ENCODE data around the gene AMH.
A peak's percentile ranks its signal among the peaks of the same experiment; 100 is the strongest.

GRCh38 chr19:2230807-2231533, 18.2 kb upstream of the AMH start:
- TF ChIP-seq EZH2 (IDR thresholded peaks at IDR 0.05), result no peak
- no peak for TF ChIP-seq SIN3A (IDR thresholded peaks at IDR 0.05; ENCODE audit: low read depth)
- TF ChIP-seq CTCF (IDR thresholded peaks at IDR 0.05 in 2 of 3, conservative IDR thresholded peaks at IDR 0.05 in 1 of 3; ENCODE audit: borderline replicate concordance in 1 of 3, insufficient read depth in 1 of 3, low read depth in 2 of 3, low read length in 2 of 3), result no peak
- no peak for TF ChIP-seq RAD21 (IDR thresholded peaks at IDR 0.05; ENCODE audit: low read depth)
- no peak for TF ChIP-seq YY1 (IDR thresholded peaks at IDR 0.05; ENCODE audit: extremely low read depth, insufficient replicate concordance, low read depth, low read length)
- TF ChIP-seq POLR2A (IDR thresholded peaks at IDR 0.05; ENCODE audit: borderline replicate concordance, extremely low read depth, insufficient read depth, insufficient read length), result peak; percentile 18
- TF ChIP-seq EZH2phosphoT487 (IDR thresholded peaks at IDR 0.05; ENCODE audit: borderline replicate concordance), result no peak
- no peak for TF ChIP-seq MAX (IDR thresholded peaks at IDR 0.05)
- no peak; the same call in 1 of the 2 replicates for TF ChIP-seq POLR2AphosphoS5 (IDR thresholded peaks at IDR 0.05; ENCODE audit: low read depth, low read length)
- no peak for TF ChIP-seq ATF3 (IDR thresholded peaks at IDR 0.05)
- no peak for TF ChIP-seq ELF1 (IDR thresholded peaks at IDR 0.05; ENCODE audit: borderline replicate concordance, low read depth)

Measured in HCT116 (cell line).